ENCODE data around the gene CNIH2. TPM values are rescaled to one million over a fixed set of nuclear protein-coding genes. Genes with fewer than 3 reads are reported as not detected.

The CNIH2 gene
- total RNA-seq = not detected

- no peak for ATAC-seq (ENCODE audit: low FRiP score)
- no peak for DNase-seq (ENCODE audit: low spot score)
- no peak for TF ChIP-seq CTCF (IDR thresholded peaks at IDR 0.05)
Measured at GRCh38 chr11:66277471-66278362, at the start of gene CNIH2. CNIH2 (plus strand) TSS chr11:66278175; CDS start chr11:66278457, 282 bp downstream.

GRCh38 chr11:66228521-66228920 is 49.5 kb upstream of the CNIH2 start:
- ATAC-seq (ENCODE audit: low FRiP score) (no peak), DNase-seq (ENCODE audit: low spot score) (no peak)
- no peak for TF ChIP-seq CTCF (IDR thresholded peaks at IDR 0.05)

- ATAC-seq (ENCODE audit: low FRiP score) (no peak), DNase-seq (ENCODE audit: low spot score) (no peak)
- no peak for TF ChIP-seq CTCF (IDR thresholded peaks at IDR 0.05)
Measured at GRCh38 chr11:66230156-66230555, 47.8 kb upstream of the CNIH2 start.

GRCh38 chr11:66230978-66231377 is 47.0 kb upstream of the CNIH2 start:
- no peak for DNase-seq (ENCODE audit: low spot score)
- no peak for ATAC-seq (ENCODE audit: low FRiP score)
- no peak for TF ChIP-seq CTCF (IDR thresholded peaks at IDR 0.05)

- no peak for ATAC-seq (ENCODE audit: low FRiP score)
- no peak for DNase-seq (ENCODE audit: low spot score)
- TF ChIP-seq CTCF (IDR thresholded peaks at IDR 0.05) = no peak
Measured at GRCh38 chr11:66231561-66231960, 46.4 kb upstream of the CNIH2 start.

GRCh38 chr11:66232769-66233168 is 45.2 kb upstream of the CNIH2 start:
- TF ChIP-seq CTCF (IDR thresholded peaks at IDR 0.05) = no peak
- ATAC-seq (ENCODE audit: low FRiP score) = no peak

GRCh38 chr11:66233301-66233700 is 44.7 kb upstream of the CNIH2 start:
- no peak for TF ChIP-seq CTCF (IDR thresholded peaks at IDR 0.05)
- DNase-seq (ENCODE audit: low spot score) (no peak), ATAC-seq (ENCODE audit: low FRiP score) (no peak)

More at GRCh38 chr11:66232769-66233168, 45.2 kb upstream of the CNIH2 start:
- DNase-seq (ENCODE audit: low spot score) = no peak

All from omental fat pad (tissue), 4 donors.